Fibroblast of the aortic adventitia (primary cell): ENCODE results near the gene IPO5. TPM values are rescaled to one million over a fixed set of nuclear protein-coding genes. Genes with fewer than 3 reads are reported as not detected.
A peak's percentile ranks its signal among the peaks of the same experiment; 100 is the strongest.
"Not testable (repeated sequence)": the region's sequence is repeated elsewhere in the genome, so short reads cannot be mapped to it uniquely, and the experiment has no call there.

Experiments
- DNase-seq: peaks from one replicate; pipeline ENCODE4 v3.0.0-alpha.2; 2010; ENCODE audit warnings: low read depth
- H3K4me3 ChIP-seq: 2 replicates; pipeline ENCODE4 v1.5.1; 2011; ENCODE audit warnings: low read depth, mild to moderate bottlenecking, control low read depth, low read length, moderate library complexity
- total RNA-seq: library from RNA; depleted of rRNA; stranded (reverse); fragments of >200 nt; gene quantifications from 2 replicates; pipeline ENCODE4 v1.2.3, GENCODE V29; 2012; ENCODE audit warnings: low replicate concordance
- TF ChIP-seq, protein P1 (sequence below): IDR thresholded peaks from 2 replicates; pipeline ENCODE4 v1.5.1; 2011; ENCODE audit warnings: mild to moderate bottlenecking, low read length, control low read depth, inconsistent platforms; ENCODE audit not compliant: insufficient read depth

The IPO5 gene
- total RNA-seq, 1 donor = 286 TPM

DNA sequence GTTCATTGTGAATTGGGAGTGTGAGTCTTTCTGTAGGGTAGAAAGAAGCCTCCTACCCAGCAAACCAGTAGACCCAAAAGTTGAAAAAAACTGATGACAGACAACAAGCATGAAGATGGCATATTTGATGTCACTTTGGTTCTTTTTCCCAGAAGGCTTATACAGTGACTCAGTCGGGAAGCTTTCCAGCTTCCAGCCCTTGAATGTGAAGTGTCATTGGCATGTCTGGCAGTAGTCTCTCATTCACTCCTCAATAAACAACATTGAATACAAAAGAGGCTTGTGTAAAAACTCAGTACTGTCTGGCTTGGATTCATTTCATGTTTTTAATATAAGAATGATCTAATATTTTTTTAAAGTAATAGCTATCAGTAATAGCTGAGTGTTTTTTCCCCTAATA lies 68.7 kb downstream of the IPO5 start:
- no peak overlapping the region for H3K4me3 ChIP-seq
- peak; percentile 31 for DNase-seq
- TF ChIP-seq, protein P1, sequence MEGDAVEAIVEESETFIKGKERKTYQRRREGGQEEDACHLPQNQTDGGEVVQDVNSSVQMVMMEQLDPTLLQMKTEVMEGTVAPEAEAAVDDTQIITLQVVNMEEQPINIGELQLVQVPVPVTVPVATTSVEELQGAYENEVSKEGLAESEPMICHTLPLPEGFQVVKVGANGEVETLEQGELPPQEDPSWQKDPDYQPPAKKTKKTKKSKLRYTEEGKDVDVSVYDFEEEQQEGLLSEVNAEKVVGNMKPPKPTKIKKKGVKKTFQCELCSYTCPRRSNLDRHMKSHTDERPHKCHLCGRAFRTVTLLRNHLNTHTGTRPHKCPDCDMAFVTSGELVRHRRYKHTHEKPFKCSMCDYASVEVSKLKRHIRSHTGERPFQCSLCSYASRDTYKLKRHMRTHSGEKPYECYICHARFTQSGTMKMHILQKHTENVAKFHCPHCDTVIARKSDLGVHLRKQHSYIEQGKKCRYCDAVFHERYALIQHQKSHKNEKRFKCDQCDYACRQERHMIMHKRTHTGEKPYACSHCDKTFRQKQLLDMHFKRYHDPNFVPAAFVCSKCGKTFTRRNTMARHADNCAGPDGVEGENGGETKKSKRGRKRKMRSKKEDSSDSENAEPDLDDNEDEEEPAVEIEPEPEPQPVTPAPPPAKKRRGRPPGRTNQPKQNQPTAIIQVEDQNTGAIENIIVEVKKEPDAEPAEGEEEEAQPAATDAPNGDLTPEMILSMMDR = no peak

DNA sequence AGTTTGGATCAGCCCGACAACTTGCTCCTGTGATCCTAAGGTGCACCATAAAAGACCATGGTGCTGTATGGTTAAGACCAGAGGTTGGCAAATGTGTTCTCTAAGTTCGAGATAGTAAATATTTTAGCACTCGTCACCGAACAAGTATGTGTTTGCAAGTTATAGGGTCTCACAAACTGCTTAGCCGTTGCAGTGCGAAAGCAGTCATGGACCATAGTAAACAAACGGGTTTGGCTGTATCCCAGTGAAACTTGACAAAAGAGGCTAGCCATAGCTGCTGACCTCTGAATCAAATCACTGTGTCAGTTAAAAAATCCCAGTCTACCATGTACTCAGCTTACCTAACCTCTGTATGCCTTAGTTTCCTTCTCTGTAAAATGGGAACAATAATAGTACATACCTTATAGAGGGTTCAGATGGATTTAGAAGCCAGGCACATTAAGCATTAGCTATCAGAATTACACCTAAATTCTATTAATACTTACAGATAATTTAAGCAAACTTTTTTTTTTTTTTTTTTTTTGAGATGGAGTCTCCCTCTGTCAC lies 72.1 kb downstream of the IPO5 start:
- no peak for DNase-seq
- TF ChIP-seq, protein P1 = no peak
- H3K4me3 ChIP-seq = no peak overlapping the region

DNA sequence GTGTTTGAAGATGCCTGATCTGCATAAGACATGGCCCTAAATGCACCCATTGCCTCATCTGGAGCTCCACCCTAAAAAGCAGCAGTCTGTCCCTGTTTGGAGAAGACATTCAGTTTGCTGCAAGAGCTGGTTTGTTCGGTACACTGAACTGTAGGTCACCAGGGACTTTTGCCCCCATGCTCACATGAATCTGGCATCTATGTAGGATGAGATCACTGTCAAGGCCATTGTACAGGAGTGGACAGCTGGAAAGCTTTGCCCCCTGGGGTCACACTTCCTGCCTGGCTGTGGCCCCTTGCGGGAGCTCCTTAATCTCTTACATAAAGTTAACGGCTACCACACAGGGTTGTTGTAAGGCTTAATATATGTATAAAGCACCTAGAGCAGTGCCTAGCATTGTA lies 73.0 kb downstream of the IPO5 start:
- no peak for DNase-seq
- TF ChIP-seq, protein P1 = no peak
- no peak overlapping the region for H3K4me3 ChIP-seq

DNA sequence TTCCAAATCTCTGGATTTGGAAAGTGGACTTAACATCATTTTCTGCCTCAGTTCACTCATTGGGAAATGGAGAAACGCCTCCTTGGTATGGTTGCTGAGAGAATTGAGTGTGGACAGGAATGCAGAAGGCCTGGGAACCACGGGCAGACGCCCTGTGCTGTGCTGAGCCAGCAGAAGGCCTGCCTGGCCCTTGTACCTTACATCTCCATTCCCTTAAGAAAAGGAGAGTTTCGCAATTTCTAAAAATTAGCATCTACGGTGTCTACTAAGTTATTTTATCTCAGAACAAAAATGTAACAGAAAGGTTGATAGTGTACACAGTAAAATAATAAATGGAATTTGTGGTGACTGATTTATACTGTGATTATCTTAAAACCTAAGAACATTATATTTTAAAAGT lies 78.7 kb downstream of the IPO5 start:
- TF ChIP-seq, protein P1 = no peak
- no peak overlapping the region for H3K4me3 ChIP-seq
- DNase-seq = no peak

DNA sequence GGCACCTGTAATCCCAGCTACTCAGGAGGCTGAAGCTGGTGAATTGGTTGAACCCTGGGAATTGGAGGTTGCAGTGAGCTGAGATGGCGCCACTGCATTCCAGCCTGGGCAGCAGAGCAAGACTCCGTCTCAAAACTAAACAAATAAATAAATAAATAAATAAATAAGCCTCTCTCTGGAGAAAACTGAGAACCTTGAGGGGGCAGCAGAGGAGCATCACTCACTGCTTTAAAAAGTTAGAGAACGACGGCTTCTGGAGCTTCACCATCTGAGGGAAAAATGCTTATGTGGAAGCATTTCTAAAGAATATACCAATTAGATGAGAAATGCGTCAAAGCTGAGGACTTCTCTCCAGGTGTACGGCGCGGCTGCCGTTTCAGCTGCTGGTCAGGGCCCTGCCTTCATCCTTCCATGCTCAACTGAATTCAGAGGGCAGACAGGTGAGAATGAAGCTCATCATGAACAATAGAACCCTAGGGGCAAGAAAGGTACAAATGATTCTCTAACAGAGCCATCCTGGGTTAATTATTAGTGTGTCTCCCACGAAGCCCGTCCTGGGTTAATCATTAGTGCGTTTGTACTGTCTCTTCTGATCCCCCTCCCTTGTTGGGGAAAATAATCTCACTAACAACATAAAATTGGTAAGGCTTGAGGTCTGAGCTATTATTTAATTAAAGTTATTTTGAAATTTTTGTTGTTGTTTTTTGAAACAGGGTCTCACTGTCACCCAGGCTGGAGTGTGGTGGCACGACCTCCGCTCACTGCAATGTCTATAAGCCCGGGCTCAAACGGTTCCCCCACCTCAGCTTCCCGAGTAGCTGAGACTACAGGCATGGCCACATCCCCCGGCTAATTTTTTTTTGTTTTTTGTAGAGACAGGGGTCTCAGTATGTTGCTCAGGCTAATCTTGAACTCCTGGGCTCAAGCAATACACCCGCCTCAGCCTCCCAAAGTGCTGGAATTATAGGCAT lies 80.1 kb downstream of the IPO5 start:
- TF ChIP-seq, protein P1 = peak; percentile 54
- H3K4me3 ChIP-seq = no peak overlapping the region
- DNase-seq = peak; percentile 71

DNA sequence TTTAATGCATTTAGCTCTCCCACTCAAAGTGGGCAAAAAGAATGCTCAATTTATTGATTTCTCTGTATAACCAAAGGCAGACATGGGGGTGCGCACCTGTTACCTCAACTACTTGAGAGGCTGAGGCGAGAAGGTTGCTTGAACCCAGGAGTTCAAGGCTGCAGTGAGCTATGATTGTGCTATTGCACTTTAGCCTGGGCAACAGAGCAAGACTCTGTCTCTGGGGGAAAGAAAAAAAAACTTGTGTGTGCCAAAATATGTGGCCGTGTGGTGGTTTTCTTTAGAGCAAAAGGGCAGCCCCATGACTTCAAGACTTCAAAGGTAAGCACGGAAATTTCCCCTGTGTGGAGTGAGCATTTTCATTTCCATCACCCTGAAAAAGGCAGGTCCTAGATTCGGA lies 81.9 kb downstream of the IPO5 start:
- TF ChIP-seq, protein P1 = no peak

DNA sequence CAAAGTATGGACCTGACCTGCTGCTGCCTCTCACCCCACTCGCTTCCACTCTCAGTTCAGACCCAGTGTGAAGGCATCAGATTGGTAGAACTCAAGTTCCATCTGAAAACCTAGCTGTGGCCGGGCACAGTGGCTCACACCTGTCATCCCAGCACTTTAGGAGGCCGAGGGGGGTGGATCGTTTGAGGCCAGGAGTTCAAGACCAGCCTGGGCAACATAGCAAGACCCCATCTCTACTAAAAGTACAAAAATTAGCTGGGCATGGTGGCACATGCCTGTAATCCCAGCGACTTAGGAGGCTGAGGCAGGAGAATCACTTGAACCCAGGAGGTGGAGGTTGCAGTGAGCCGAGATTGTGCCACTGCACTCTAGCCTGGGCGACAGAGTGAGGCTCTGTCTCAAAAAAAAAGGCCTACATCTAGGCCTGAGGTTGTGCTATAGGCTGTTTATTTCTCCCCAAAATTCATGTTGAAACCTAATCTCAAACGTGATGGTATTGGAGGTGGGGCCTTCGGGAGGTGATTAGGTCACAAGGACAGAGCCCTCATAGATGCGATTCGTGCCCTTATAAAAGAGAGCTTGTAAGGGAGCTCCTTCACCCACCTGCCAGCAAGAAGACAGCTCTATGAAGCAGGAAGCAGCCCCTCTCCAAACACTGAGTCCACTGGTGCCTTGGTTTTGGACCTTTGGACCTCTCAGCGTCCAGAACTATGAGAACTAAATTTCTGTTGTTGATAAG lies 83.3 kb downstream of the IPO5 start:
- not testable (repeated sequence) for H3K4me3 ChIP-seq, DNase-seq

More for the DNA sequence above, 81.9 kb downstream of the IPO5 start:
- DNase-seq = no peak
- no peak overlapping the region for H3K4me3 ChIP-seq
